Heart right ventricle (tissue), 16 donors: ENCODE data around the gene SIDT2. TPM values are rescaled to one million over a fixed set of nuclear protein-coding genes. Genes with fewer than 3 reads are reported as not detected.

Source experiments
- ATAC-seq, 8 donors: fragments of 200-7000 bp; cut with Tn5 transposase; one replicate each; pipeline ENCODE4 v1.9.1; 2020; ENCODE audit warnings: mild to moderate bottlenecking in 8 of 8, moderate library complexity in 8 of 8, moderate number of reproducible peaks in 1 of 8
- DNase-seq, 2 donors: peaks; one replicate each; pipeline ENCODE4 v3.0.0-alpha.2; 2020
- H3K27ac ChIP-seq, 10 donors: fragments of 200-600 bp; sonication (generic) in 2 of 10; one replicate each; pipeline versions ENCODE4 v1.5.0 to v1.8.0; 2020 to 2022; ENCODE audit warnings: mild to moderate bottlenecking in 3 of 10
- H3K27me3 ChIP-seq, 7 donors: fragments of 200-600 bp; one replicate each; pipeline ENCODE4 v1.8.0; 2021 to 2022; ENCODE audit warnings: mild to moderate bottlenecking in 2 of 7
- H3K36me3 ChIP-seq, 9 donors: fragments of 200-600 bp; sonication (generic) in 1 of 9; one replicate each; pipeline versions ENCODE4 v1.5.0 to v1.8.0; 2020 to 2022; ENCODE audit warnings: mild to moderate bottlenecking in 2 of 9
- H3K4me1 ChIP-seq, 9 donors: fragments of 200-600 bp; sonication (generic) in 1 of 9; one replicate each; pipeline versions ENCODE4 v1.5.0 to v1.8.0; 2020 to 2022; ENCODE audit warnings: mild to moderate bottlenecking in 4 of 9
- H3K4me3 ChIP-seq, 10 donors: fragments of 200-600 bp; sonication (generic) in 2 of 10; one replicate each; pipeline versions ENCODE4 v1.5.0 to v1.8.0; 2020 to 2022; ENCODE audit warnings: mild to moderate bottlenecking in 7 of 10, moderate library complexity in 2 of 10
- H3K9me3 ChIP-seq, 11 donors: fragments of 200-600 bp in 10 of 11; sonication (generic) in 2 of 11; one replicate each; pipeline versions ENCODE4 v1.5.0 to v1.8.0; 2013 to 2022; ENCODE audit warnings: mild to moderate bottlenecking in 2 of 11, control low read depth in 1 of 11, moderate library complexity in 1 of 11
- WGBS, 2 donors: extraction: QIAGEN DNeasy Blood & Tissue Kit; methylation state at CpG; one replicate each; pipeline ENCODE4 v1.1.7; 2013; ENCODE audit warnings: inconsistent platforms in 1 of 2; 5-methylcytosine and 5-hydroxymethylcytosine counted together
- intact Hi-C, 10 donors: fragments of 100-400 bp; cut with DNase I; formaldehyde crosslinking; loops; one replicate each; pipeline versions ENCODE4 v1.11.1 to v1.14.2; 2022
- polyA plus RNA-seq, 2 donors: library from polyadenylated mRNA; stranded (reverse); fragments of 200-250 nt; gene quantifications; one replicate each; pipeline ENCODE4 v1.2.3, GENCODE V29; 2013
- total RNA-seq, 10 donors: library from RNA; stranded (reverse); fragmentation: NEBNext Ultra II Directional in 3 of 10; extraction: Animal tissue kit (Norgen Biotek cat#: 25700) in 3 of 10; gene quantifications; one replicate each; pipeline versions ENCODE4 v1.2.1 to v1.2.4, GENCODE V29; 2021 to 2023
- TF ChIP-seq, protein P1 (sequence below), 9 donors: fragments of 200-600 bp; sonication (generic) in 2 of 9; IDR thresholded peaks; one replicate each; pipeline versions ENCODE4 v1.5.0 to v1.8.0; 2021 to 2022; ENCODE audit warnings: antibody characterized with exemption in 9 of 9, mild to moderate bottlenecking in 5 of 9, moderate library complexity in 1 of 9
- donor health status: Arrhythmogenic right ventricular cardiomyopathy.
- donor health status: ischemic (EF 13 %, LVEDD 7.1; RV severe dilation, severe dysfunction).
- donor health status: healthy with polysubstance abuse.
- donor health status: DM: no; HTN: yes; CAD: no.
- donor health status: DM: no; HTN: no; CAD: no.
- donor health status: ischemic (EF 25% LVEDD 6.9; RV normal size, moderate dysfunction).
- donor health status: ischemic (EF 25% LVEDD 5.7; RV mildly dilated, moderate dysfunction).
- donor health status: healthy.
- donor health status: DM: yes; HTN: yes; CAD: no.
- donor health status: Ischemic cardiomyopathy.
- donor health status: ischemic (EF 35%, LVEDD 5.7; RV mildly dilated, moderate dysfunction).
- donor health status: nonischemic (EF 11% LVEDD 7.7; RV severe dilation, severe dysfunction).
- donor health status: DM: yes; HTN: yes; CAD: no.
- donor health status: PGD.
- donor health status: ischemic (EF 29% LVEDD 5.4; RV normal size, mild dysfunction).
- donor health status: nonischemic (EF 23%, LVEDD 6.1; RV moderate dilation, normal function).

SIDT2 gene
- total and polyA plus RNA-seq, 12 donors, result 13.0 to 33.6 (median 22.0) TPM

DNA sequence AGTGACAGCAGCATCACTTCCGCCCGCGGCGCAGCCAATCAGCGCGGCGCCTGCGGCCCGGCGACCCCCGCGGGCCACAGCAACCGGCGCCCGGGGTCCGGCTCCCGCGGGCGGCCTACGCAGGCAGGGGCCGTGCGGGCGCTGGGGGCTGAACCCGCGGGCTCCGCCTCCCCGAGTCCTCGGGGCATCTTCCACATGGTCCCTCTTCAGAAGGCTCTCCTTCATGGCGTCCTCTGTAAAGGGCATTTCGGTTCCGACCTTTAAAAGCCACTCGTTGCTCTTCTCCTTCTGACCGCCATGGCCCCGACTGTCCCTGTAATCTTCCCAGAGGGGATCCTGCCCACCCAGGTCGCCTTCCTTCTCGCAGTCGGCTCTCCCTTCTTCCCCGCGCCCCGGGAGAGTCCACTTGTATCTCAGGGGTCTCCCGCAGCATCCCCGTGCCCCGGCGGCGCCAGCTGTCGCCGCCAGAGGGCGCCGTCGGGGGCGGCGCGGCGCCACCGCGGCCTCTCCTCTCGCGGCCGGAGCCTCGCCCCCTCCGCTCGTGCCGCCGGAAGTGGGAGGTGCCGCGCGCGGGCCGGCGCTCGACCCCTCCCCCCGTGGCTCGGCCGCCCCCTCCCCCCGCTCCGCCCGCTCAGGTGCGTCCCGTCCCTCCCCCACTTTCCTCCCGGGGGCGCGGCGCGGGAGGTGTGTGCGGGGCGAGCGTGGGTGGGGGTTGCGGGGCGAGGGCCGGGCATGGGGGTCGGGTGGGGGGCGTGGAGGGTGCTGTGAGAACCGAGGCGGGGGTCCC, 53.7 kb downstream of the SIDT2 start, which contains the start of gene RNF214:
RNF214 (plus strand) TSS at position 580 of the 787 bp plus-strand sequence. CDS start 1,602 bp downstream, outside the sequence.
- intact Hi-C loops, result loop anchor here in 4 of 10 donors (2.0 to 10.0 kb wide), 5 partner anchors 83 to 445 kb away; partner anchors contain the start of genes BACE1 (in 3 of the 4) and ZPR1 (in 1 of the 4)
- TF ChIP-seq, protein P1, sequence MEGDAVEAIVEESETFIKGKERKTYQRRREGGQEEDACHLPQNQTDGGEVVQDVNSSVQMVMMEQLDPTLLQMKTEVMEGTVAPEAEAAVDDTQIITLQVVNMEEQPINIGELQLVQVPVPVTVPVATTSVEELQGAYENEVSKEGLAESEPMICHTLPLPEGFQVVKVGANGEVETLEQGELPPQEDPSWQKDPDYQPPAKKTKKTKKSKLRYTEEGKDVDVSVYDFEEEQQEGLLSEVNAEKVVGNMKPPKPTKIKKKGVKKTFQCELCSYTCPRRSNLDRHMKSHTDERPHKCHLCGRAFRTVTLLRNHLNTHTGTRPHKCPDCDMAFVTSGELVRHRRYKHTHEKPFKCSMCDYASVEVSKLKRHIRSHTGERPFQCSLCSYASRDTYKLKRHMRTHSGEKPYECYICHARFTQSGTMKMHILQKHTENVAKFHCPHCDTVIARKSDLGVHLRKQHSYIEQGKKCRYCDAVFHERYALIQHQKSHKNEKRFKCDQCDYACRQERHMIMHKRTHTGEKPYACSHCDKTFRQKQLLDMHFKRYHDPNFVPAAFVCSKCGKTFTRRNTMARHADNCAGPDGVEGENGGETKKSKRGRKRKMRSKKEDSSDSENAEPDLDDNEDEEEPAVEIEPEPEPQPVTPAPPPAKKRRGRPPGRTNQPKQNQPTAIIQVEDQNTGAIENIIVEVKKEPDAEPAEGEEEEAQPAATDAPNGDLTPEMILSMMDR (IDR thresholded peaks at IDR 0.05), result peak; percentile 78 to 99 (median 94)

GRCh38 chr11:117232911-117233409, 54.4 kb downstream of the SIDT2 start:
- peaks cover 0 to 45% (median 21%) of the 10 kb centered on the region in 9 donors for H3K36me3 ChIP-seq
- 1 to 2% methylated on average over 23 to 27 of the region's 27 CpGs for WGBS, 2 donors

More for the DNA sequence above, 53.7 kb downstream of the SIDT2 start, which contains the start of gene RNF214:
- ATAC-seq (peak; percentile 81 to 93 (median 88)), DNase-seq (peak; percentile 79 to 84)
- 0% methylated on average over 55 to 94 of the region's 94 CpGs for WGBS, 2 donors
- peaks cover 8 to 34% (median 30%) of the 10 kb centered on the region in 9 donors for H3K4me1 ChIP-seq
- no peaks in the 10 kb centered on the region for H3K27me3 ChIP-seq
- peak within 1 kb of the TSS; percentile 51 to 100 (median 82) for H3K4me3 ChIP-seq
- H3K27ac ChIP-seq, result peak within 1 kb of the TSS; percentile 96 to 100 (median 98)
- no peaks in the 10 kb centered on the region for H3K9me3 ChIP-seq
- peaks cover 0 to 48% (median 28%) of the 10 kb centered on the region in 9 donors for H3K36me3 ChIP-seq

DNA sequence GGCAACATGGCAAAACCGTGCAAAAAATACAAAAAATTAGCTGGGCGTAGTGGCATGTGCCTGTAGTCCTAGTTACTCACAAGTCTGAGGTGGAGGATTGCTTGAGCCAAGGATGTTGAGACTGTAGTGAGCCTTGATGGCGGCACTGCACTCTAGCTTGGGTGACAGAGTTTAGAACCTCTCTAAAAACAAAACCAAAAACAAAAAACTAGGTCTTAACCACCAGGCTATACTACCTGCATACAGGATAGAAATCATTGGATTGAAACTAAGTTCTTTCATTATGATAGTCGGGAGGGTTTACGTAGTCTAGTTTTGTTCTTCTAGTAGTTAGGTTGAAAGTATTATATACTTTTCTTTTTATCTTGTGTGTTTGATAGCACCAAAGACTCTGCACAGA, 59.7 kb downstream of the SIDT2 start:
- no peak overlapping the region for H3K4me3 ChIP-seq
- H3K27me3 ChIP-seq, result no peaks in the 10 kb centered on the region
- intact Hi-C loops, result loop anchor here in 1 of 10 donors (10.0 kb wide), 1 partner anchor 77 kb away; the partner anchor contains the start of gene BACE1
- H3K36me3 ChIP-seq, result peaks cover 0 to 74% (median 23%) of the 10 kb centered on the region in 9 donors
- DNase-seq (no peak), ATAC-seq (no peak)
- 95 to 96% methylated on average over 5 of the region's 5 CpGs for WGBS, 2 donors
- no peak overlapping the region for H3K27ac ChIP-seq
- no peaks in the 10 kb centered on the region for H3K9me3 ChIP-seq
- H3K4me1 ChIP-seq, result peaks cover 0 to 14% (median 10%) of the 10 kb centered on the region in 9 donors
- TF ChIP-seq, protein P1 (IDR thresholded peaks at IDR 0.05), result no peak

More at GRCh38 chr11:117232911-117233409, 54.4 kb downstream of the SIDT2 start:
- TF ChIP-seq, protein P1 (IDR thresholded peaks at IDR 0.05), result no peak
- intact Hi-C loops, result loop anchor here in 4 of 10 donors (2.0 to 10.0 kb wide), 5 partner anchors 82 to 446 kb away; partner anchors contain the start of genes BACE1 (in 3 of the 4) and ZPR1 (in 1 of the 4)
- peak in 7 of 8 donors; percentile 13 to 65 (median 30) for ATAC-seq
- H3K27me3 ChIP-seq, result no peaks in the 10 kb centered on the region
- peaks cover 8 to 34% (median 30%) of the 10 kb centered on the region in 9 donors for H3K4me1 ChIP-seq
- no peaks in the 10 kb centered on the region for H3K9me3 ChIP-seq
- DNase-seq, result peak in 1 of 2 donors; percentile 21
- H3K27ac ChIP-seq, result peak overlapping the region; percentile 96 to 100 (median 98)
- peak overlapping the region; percentile 51 to 100 (median 82) for H3K4me3 ChIP-seq

- no peaks in the 10 kb centered on the region for H3K9me3 ChIP-seq
- no peak overlapping the region for H3K27ac ChIP-seq
- H3K27me3 ChIP-seq, result no peaks in the 10 kb centered on the region
- H3K36me3 ChIP-seq, result peaks cover 0 to 85% (median 23%) of the 10 kb centered on the region in 9 donors
- intact Hi-C loops, result loop anchor here in 1 of 10 donors (10.0 kb wide), 1 partner anchor 76 kb away; the partner anchor contains the start of gene BACE1
- TF ChIP-seq, protein P1 (IDR thresholded peaks at IDR 0.05), result no peak
- ATAC-seq (no peak), DNase-seq (no peak)
- H3K4me3 ChIP-seq, result no peak overlapping the region
- H3K4me1 ChIP-seq, result peaks cover 0 to 4% (median 1%) of the 10 kb centered on the region in 9 donors
- WGBS, 2 donors, result 85% methylated on average over 6 of the region's 6 CpGs
Observed at GRCh38 chr11:117239295-117239694, 60.8 kb downstream of the SIDT2 start.
